Activated CD8-positive, alpha-beta memory T cell treated with anti-CD3 and anti-CD28 coated beads, Interleukin-2, amount 50 U/mL, for 48 hours (primary cell): ENCODE results near the gene EHMT1.

ENCODE experiments used
- DNase-seq: peaks from one replicate; pipeline ENCODE4 v3.0.0-alpha.2; 2020

EHMT1 gene

GRCh38 chr9:137814841-137815240, 196.0 kb downstream of the EHMT1 start:
- DNase-seq: no peak

GRCh38 chr9:137815256-137816255, 196.8 kb downstream of the EHMT1 start:
- no peak for DNase-seq

GRCh38 chr9:137816531-137817235, 197.9 kb downstream of the EHMT1 start:
- no peak for DNase-seq

- DNase-seq: no peak
Observed at GRCh38 chr9:137817236-137818200, 198.7 kb downstream of the EHMT1 start.

- no peak for DNase-seq
Observed at GRCh38 chr9:137818286-137818685, 199.5 kb downstream of the EHMT1 start.

GRCh38 chr9:137820161-137820855, 201.5 kb downstream of the EHMT1 start:
- DNase-seq: no peak

- no peak for DNase-seq
Observed at GRCh38 chr9:137823986-137824771, 205.4 kb downstream of the EHMT1 start.

- DNase-seq: no peak
Observed at GRCh38 chr9:137825324-137825989, 206.7 kb downstream of the EHMT1 start.

- no peak for DNase-seq
Observed at GRCh38 chr9:137827908-137828526, 209.2 kb downstream of the EHMT1 start.

- DNase-seq: no peak
Observed at GRCh38 chr9:137828527-137829259, 209.9 kb downstream of the EHMT1 start.

GRCh38 chr9:137829260-137829996, 210.6 kb downstream of the EHMT1 start:
- DNase-seq: no peak

- no peak for DNase-seq
Observed at GRCh38 chr9:137832191-137832700, 213.4 kb downstream of the EHMT1 start.

- no peak for DNase-seq
Observed at GRCh38 chr9:137832830-137833590, 214.2 kb downstream of the EHMT1 start.

- no peak for DNase-seq
Observed at GRCh38 chr9:137833721-137834613, 215.2 kb downstream of the EHMT1 start.

- no peak for DNase-seq
Observed at GRCh38 chr9:137834846-137835546, 216.2 kb downstream of the EHMT1 start.
